HL-60/S4 (cell line): ENCODE results near the gene PIGT.
"Not testable (repeated sequence)": the region's sequence is repeated elsewhere in the genome, so short reads cannot be mapped to it uniquely, and the experiment has no call there.

Source experiments
- in situ Hi-C: fragments of 300-500 bp; cut with MboI; formaldehyde crosslinking; loops from 2 replicates; pipeline ENCODE4 v1.14.3; 2022; ENCODE audit warnings: low sequenced_read_pairs

Gene PIGT

GRCh38 chr20:45459606-45460005, 43.7 kb downstream of the PIGT start:
- in situ Hi-C loops: no loop called here

GRCh38 chr20:45461225-45461624, 45.3 kb downstream of the PIGT start:
- in situ Hi-C loops: no loop called here

- in situ Hi-C loops: no loop called here
Observed at GRCh38 chr20:45462711-45463509, 47.0 kb downstream of the PIGT start.

- in situ Hi-C loops: no loop called here
Observed at GRCh38 chr20:45463709-45464108, 47.8 kb downstream of the PIGT start.

- in situ Hi-C loops: no loop called here
Observed at GRCh38 chr20:45465491-45466266, 49.7 kb downstream of the PIGT start.

GRCh38 chr20:45467172-45467571, 51.2 kb downstream of the PIGT start:
- in situ Hi-C loops: no loop called here

GRCh38 chr20:45467861-45468260, 51.9 kb downstream of the PIGT start:
- in situ Hi-C loops: no loop called here

- in situ Hi-C loops: no loop called here
Observed at GRCh38 chr20:45469336-45470261, 53.7 kb downstream of the PIGT start, which contains the start of gene WFDC2. WFDC2 (plus strand) TSS chr20:45469753; CDS start chr20:45469782, 29 bp downstream.

GRCh38 chr20:45470262-45470931, 54.5 kb downstream of the PIGT start:
- in situ Hi-C loops: no loop called here

- in situ Hi-C loops: no loop called here
Observed at GRCh38 chr20:45470937-45471336, 55.0 kb downstream of the PIGT start.

GRCh38 chr20:45472286-45472685, 56.3 kb downstream of the PIGT start:
- in situ Hi-C loops: not testable (repeated sequence)
